Cardiac muscle cell (in vitro differentiated cells and primary cell): Measurements from ENCODE around the gene MOV10L1. TPM values are rescaled to one million over a fixed set of nuclear protein-coding genes. Genes with fewer than 3 reads are reported as not detected.

Experiments
- DNase-seq, 2 donors: peaks; one replicate each; pipeline versions ENCODE4 v3.0.0 to v3.0.0-alpha.2; 2010 to 2017; ENCODE audit warnings: low read depth in 1 of 2, low spot score in 1 of 2
- H3K27ac ChIP-seq: fragments of 200-600 bp; sonication (generic); 2 replicates; pipeline ENCODE4 v1.5.1; 2016
- H3K27me3 ChIP-seq: fragments of 200-600 bp; sonication (generic); 2 replicates; pipeline ENCODE4 v1.6.0; 2016; ENCODE audit warnings: control low read depth
- H3K36me3 ChIP-seq: fragments of 200-600 bp; sonication (generic); 2 replicates; pipeline ENCODE4 v1.5.1; 2016; ENCODE audit warnings: control low read depth
- H3K4me1 ChIP-seq: fragments of 200-600 bp; sonication (generic); 2 replicates; pipeline ENCODE4 v1.8.1; 2017; ENCODE audit warnings: low read depth, mild to moderate bottlenecking, mixed run types
- H3K4me3 ChIP-seq: fragments of 200-600 bp; sonication (generic); 2 replicates; pipeline ENCODE4 v1.5.1; 2016; ENCODE audit warnings: mild to moderate bottlenecking
- H3K9me3 ChIP-seq: fragments of 200-600 bp; sonication (generic); 2 replicates; pipeline ENCODE4 v1.5.1; 2017; ENCODE audit warnings: low read depth, mild to moderate bottlenecking, control low read depth
- CTCF ChIP-seq: IDR thresholded peaks from 2 replicates; pipeline ENCODE4 v1.5.1; 2012; ENCODE audit warnings: low read depth, mild to moderate bottlenecking, low read length
- polyA plus RNA-seq: library from polyadenylated mRNA; unstranded; fragments of >200 nt; fragmentation: Nextera tagmentation; extraction: Ambion mirVana; gene quantifications from 2 replicates; pipeline ENCODE4 v1.2.1, GENCODE V29; 2016
- total RNA-seq: library from RNA; depleted of rRNA; stranded (reverse); fragments of >200 nt; gene quantifications from 2 replicates; pipeline ENCODE4 v1.2.3, GENCODE V29; 2016

The MOV10L1 gene
- total and polyA plus RNA-seq, 2 experiments from 2014 or later: 1.1 TPM; not detected in 1

- H3K4me1 ChIP-seq: peaks cover 38% of the 10 kb centered on the region
Measured at GRCh38 chr22:50186761-50187523, 97.1 kb downstream of the MOV10L1 start.

GRCh38 chr22:50188356-50188755 is 98.5 kb downstream of the MOV10L1 start:
- no peaks in the 10 kb centered on the region for H3K27me3 ChIP-seq
- H3K9me3 ChIP-seq: no peaks in the 10 kb centered on the region
- H3K27ac ChIP-seq: peak overlapping the region; percentile 13
- H3K4me3 ChIP-seq: no peak overlapping the region
- no peak for TF ChIP-seq CTCF
- no peaks in the 10 kb centered on the region for H3K36me3 ChIP-seq
- H3K4me1 ChIP-seq: peaks cover 38% of the 10 kb centered on the region
- DNase-seq: no peak

More at GRCh38 chr22:50186761-50187523, 97.1 kb downstream of the MOV10L1 start:
- H3K36me3 ChIP-seq: no peaks in the 10 kb centered on the region
- no peaks in the 10 kb centered on the region for H3K27me3 ChIP-seq
- peak overlapping the region; percentile 55 for H3K4me3 ChIP-seq
- no peak for TF ChIP-seq CTCF
- H3K9me3 ChIP-seq: no peaks in the 10 kb centered on the region
- peak in 1 of 2 donors; percentile 18 for DNase-seq
- peak overlapping the region; percentile 57 for H3K27ac ChIP-seq

- Histone ChIP-seq H3K4me1 (peaks cover 31% of the 10 kb centered on the region), H3K27me3 (no peaks in the 10 kb centered on the region), H3K9me3 (no peaks in the 10 kb centered on the region), H3K27ac (peak overlapping the region; percentile 93), H3K4me3 (no peak overlapping the region), H3K36me3 (no peaks in the 10 kb centered on the region)
- TF ChIP-seq CTCF: no peak
- no peak for DNase-seq
Measured at GRCh38 chr22:50189184-50189848, 99.5 kb downstream of the MOV10L1 start.

- no peak for DNase-seq
- no peaks in the 10 kb centered on the region for H3K36me3 ChIP-seq
- peaks cover 29% of the 10 kb centered on the region for H3K4me1 ChIP-seq
- H3K27me3 ChIP-seq: no peaks in the 10 kb centered on the region
- H3K27ac ChIP-seq: peak overlapping the region; percentile 93
- TF ChIP-seq CTCF: no peak
- H3K9me3 ChIP-seq: no peaks in the 10 kb centered on the region
- no peak overlapping the region for H3K4me3 ChIP-seq
Measured at GRCh38 chr22:50189849-50190181, 100.0 kb downstream of the MOV10L1 start.

GRCh38 chr22:50190182-50190940 is 100.6 kb downstream of the MOV10L1 start:
- Histone ChIP-seq H3K4me3 (no peak overlapping the region), H3K27ac (peak overlapping the region; percentile 93)
- TF ChIP-seq CTCF: peak; percentile 32

More at GRCh38 chr22:50190182-50190940, 100.6 kb downstream of the MOV10L1 start:
- Histone ChIP-seq H3K36me3 (no peaks in the 10 kb centered on the region), H3K4me1 (peaks cover 29% of the 10 kb centered on the region), H3K27me3 (no peaks in the 10 kb centered on the region), H3K9me3 (no peaks in the 10 kb centered on the region)
- peak; percentile 43 to 50 for DNase-seq
